ENCODE data around the gene NSUN4.
"Not testable (repeated sequence)": the region's sequence is repeated elsewhere in the genome, so short reads cannot be mapped to it uniquely, and the experiment has no call there.

Gene NSUN4

GRCh38 chr1:46325285-46326076 is 15.1 kb upstream of the NSUN4 start:
- not testable (repeated sequence) for H3K9ac ChIP-seq (ENCODE audit: low read length); H3K36me3 ChIP-seq (ENCODE audit: insufficient read depth, low read length); H3K4me3 ChIP-seq (ENCODE audit: low read depth, low read length, poor library complexity, severe bottlenecking); H3K9me2 ChIP-seq (ENCODE audit: low read depth, low read length); H3K79me2 ChIP-seq (ENCODE audit: insufficient read depth, low read length); H4K20me1 ChIP-seq (ENCODE audit: insufficient read depth, low read length); H3F3A ChIP-seq (ENCODE audit: insufficient read depth, low read length); H3K9me3 ChIP-seq (ENCODE audit: low read length); H3K4me1 ChIP-seq (ENCODE audit: insufficient read depth, low read length, severe bottlenecking); H3K27me3 ChIP-seq (ENCODE audit: insufficient read depth, low read length); H3K27ac ChIP-seq (ENCODE audit: low read depth, low read length, poor library complexity, severe bottlenecking); H3K4me2 ChIP-seq (ENCODE audit: low read length)
- 0 out of 2 replicates have a peak overlapping the region, but pooled peaks have one; percentile 13 for H2AFZ ChIP-seq (ENCODE audit: low read length)

DNA sequence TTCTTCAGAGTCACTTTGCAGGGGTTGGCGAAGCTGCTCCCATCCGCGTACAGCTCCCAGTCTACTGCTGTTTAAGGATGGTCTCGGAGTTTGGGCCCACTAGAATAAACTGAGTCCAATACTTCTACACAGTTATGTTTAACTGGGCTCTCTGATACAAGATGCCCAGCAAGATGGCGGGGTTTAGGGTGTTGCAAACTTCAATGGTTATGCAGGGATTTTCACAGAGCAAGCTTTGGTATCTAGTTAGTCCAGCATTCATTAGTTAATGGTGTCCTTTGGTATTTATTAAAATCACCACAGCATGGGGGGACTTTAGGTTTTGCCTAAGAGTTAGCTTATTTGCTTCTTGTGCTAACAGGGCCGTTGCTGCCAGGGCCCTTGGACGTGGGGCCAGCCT is 12.4 kb upstream of the NSUN4 start:
- not testable (repeated sequence) for H3K27ac ChIP-seq (ENCODE audit: low read depth, low read length, poor library complexity, severe bottlenecking); H3K27me3 ChIP-seq (ENCODE audit: insufficient read depth, low read length)
- peaks cover 23% of the 10 kb centered on the region for H3K4me1 ChIP-seq (ENCODE audit: insufficient read depth, low read length, severe bottlenecking)

DNA sequence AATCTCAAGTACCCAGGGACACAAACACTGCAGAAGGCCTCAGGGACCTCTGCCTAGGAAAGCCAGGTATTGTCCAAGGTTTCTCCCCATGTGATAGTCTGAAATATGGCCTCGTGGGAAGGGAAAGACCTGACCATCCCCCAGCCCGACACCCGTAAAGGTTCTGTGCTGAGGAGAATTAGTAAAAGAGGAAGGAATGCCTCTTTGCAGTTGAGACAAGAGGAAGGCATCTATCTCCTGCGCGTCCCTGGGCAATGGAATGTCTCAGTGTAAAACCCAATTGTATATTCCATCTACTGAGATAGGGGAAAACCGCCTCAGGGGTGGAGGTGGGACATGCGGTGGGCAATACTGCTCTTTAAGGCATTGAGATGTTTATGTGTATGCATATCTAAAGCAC is 10.8 kb upstream of the NSUN4 start:
- H3K27ac ChIP-seq (ENCODE audit: low read depth, low read length, poor library complexity, severe bottlenecking); H3K79me2 ChIP-seq (ENCODE audit: insufficient read depth, low read length); H3K4me3 ChIP-seq (ENCODE audit: low read depth, low read length, poor library complexity, severe bottlenecking); H4K20me1 ChIP-seq (ENCODE audit: insufficient read depth, low read length); H3K4me2 ChIP-seq (ENCODE audit: low read length); H3K27me3 ChIP-seq (ENCODE audit: insufficient read depth, low read length); H3K9me3 ChIP-seq (ENCODE audit: low read length); H2AFZ ChIP-seq (ENCODE audit: low read length); H3K36me3 ChIP-seq (ENCODE audit: insufficient read depth, low read length); H3K9ac ChIP-seq (ENCODE audit: low read length); H3F3A ChIP-seq (ENCODE audit: insufficient read depth, low read length); H3K9me2 ChIP-seq (ENCODE audit: low read depth, low read length): not testable (repeated sequence)
- peaks cover 35% of the 10 kb centered on the region for H3K4me1 ChIP-seq (ENCODE audit: insufficient read depth, low read length, severe bottlenecking)

More for the DNA sequence above, 12.4 kb upstream of the NSUN4 start:
- H3K79me2 ChIP-seq (ENCODE audit: insufficient read depth, low read length); H4K20me1 ChIP-seq (ENCODE audit: insufficient read depth, low read length); H3K4me2 ChIP-seq (ENCODE audit: low read length); H2AFZ ChIP-seq (ENCODE audit: low read length); H3F3A ChIP-seq (ENCODE audit: insufficient read depth, low read length); H3K4me3 ChIP-seq (ENCODE audit: low read depth, low read length, poor library complexity, severe bottlenecking); H3K9me3 ChIP-seq (ENCODE audit: low read length); H3K9ac ChIP-seq (ENCODE audit: low read length); H3K36me3 ChIP-seq (ENCODE audit: insufficient read depth, low read length); H3K9me2 ChIP-seq (ENCODE audit: low read depth, low read length): not testable (repeated sequence)

- H3K4me3 ChIP-seq (ENCODE audit: low read depth, low read length, poor library complexity, severe bottlenecking); H3K27me3 ChIP-seq (ENCODE audit: insufficient read depth, low read length); H3K27ac ChIP-seq (ENCODE audit: low read depth, low read length, poor library complexity, severe bottlenecking); H3K9ac ChIP-seq (ENCODE audit: low read length); H4K20me1 ChIP-seq (ENCODE audit: insufficient read depth, low read length); H3K4me2 ChIP-seq (ENCODE audit: low read length); H3K9me3 ChIP-seq (ENCODE audit: low read length); H3K36me3 ChIP-seq (ENCODE audit: insufficient read depth, low read length); H2AFZ ChIP-seq (ENCODE audit: low read length); H3K9me2 ChIP-seq (ENCODE audit: low read depth, low read length); H3F3A ChIP-seq (ENCODE audit: insufficient read depth, low read length); H3K79me2 ChIP-seq (ENCODE audit: insufficient read depth, low read length): not testable (repeated sequence)
- peaks cover 35% of the 10 kb centered on the region for H3K4me1 ChIP-seq (ENCODE audit: insufficient read depth, low read length, severe bottlenecking)
These were observed 10.2 kb upstream of the NSUN4 start for GRCh38 chr1:46330381-46330780.

- peak overlapping the region; percentile 44 for H3K9ac ChIP-seq (ENCODE audit: low read length)
These were observed 8.6 kb upstream of the NSUN4 start for GRCh38 chr1:46331786-46332540.

More at GRCh38 chr1:46331786-46332540, 8.6 kb upstream of the NSUN4 start:
- H3K36me3 ChIP-seq (ENCODE audit: insufficient read depth, low read length); H3F3A ChIP-seq (ENCODE audit: insufficient read depth, low read length); H3K9me2 ChIP-seq (ENCODE audit: low read depth, low read length); H4K20me1 ChIP-seq (ENCODE audit: insufficient read depth, low read length); H3K27me3 ChIP-seq (ENCODE audit: insufficient read depth, low read length); H3K79me2 ChIP-seq (ENCODE audit: insufficient read depth, low read length); H3K9me3 ChIP-seq (ENCODE audit: low read length): not testable (repeated sequence)
- Histone ChIP-seq H2AFZ (ENCODE audit: low read length) (peak overlapping the region; percentile 71; the same call in 1 of the 2 replicates), H3K4me1 (ENCODE audit: insufficient read depth, low read length, severe bottlenecking) (peaks cover 35% of the 10 kb centered on the region), H3K4me3 (ENCODE audit: low read depth, low read length, poor library complexity, severe bottlenecking) (peak overlapping the region; percentile 24), H3K27ac (ENCODE audit: low read depth, low read length, poor library complexity, severe bottlenecking) (peak overlapping the region; percentile 83), H3K4me2 (ENCODE audit: low read length) (peak overlapping the region; percentile 44)

Data from OCI-LY1 (cell line).